Osteoblast (primary cell): ENCODE measurements around the gene TRABD2A. TPM values are rescaled to one million over a fixed set of nuclear protein-coding genes. Genes with fewer than 3 reads are reported as not detected.

Source experiments
- DNase-seq: peaks from one replicate; pipeline ENCODE4 v3.0.0; 2011; ENCODE audit warnings: low spot score, mixed read lengths; ENCODE audit not compliant: insufficient read length; ENCODE audit errors: missing footprints
- H2AFZ ChIP-seq: 2 replicates; pipeline ENCODE4 v1.6.0; 2011; ENCODE audit warnings: mild to moderate bottlenecking, low read length
- H3K27ac ChIP-seq: 2 replicates; pipeline ENCODE4 v1.5.1; 2011; ENCODE audit warnings: mild to moderate bottlenecking, low read depth, low read length, moderate library complexity
- H3K27me3 ChIP-seq: 2 replicates; pipeline ENCODE4 v1.6.0; 2012; ENCODE audit warnings: mild to moderate bottlenecking, control low read depth, inconsistent platforms, low read length, moderate library complexity; ENCODE audit not compliant: insufficient read depth
- H3K36me3 ChIP-seq: 2 replicates; pipeline ENCODE4 v1.5.1; 2011; ENCODE audit warnings: mild to moderate bottlenecking, low read length, control low read depth, moderate library complexity; ENCODE audit not compliant: insufficient read depth
- H3K4me1 ChIP-seq: 2 replicates; pipeline ENCODE4 v1.5.1; 2011; ENCODE audit warnings: mild to moderate bottlenecking, low read length, control low read depth, moderate library complexity; ENCODE audit not compliant: insufficient read depth
- H3K4me2 ChIP-seq: 2 replicates; pipeline ENCODE4 v1.6.0; 2011; ENCODE audit warnings: mild to moderate bottlenecking, low read length; ENCODE audit not compliant: insufficient read depth
- H3K4me3 ChIP-seq: fragments of 200-600 bp; sonication (generic); 3 replicates; pipeline ENCODE4 v1.5.1; 2012; ENCODE audit warnings: mild to moderate bottlenecking, low read length, inconsistent platforms; ENCODE audit not compliant: insufficient read depth
- H3K79me2 ChIP-seq: 2 replicates; pipeline ENCODE4 v1.6.0; 2012; ENCODE audit warnings: mild to moderate bottlenecking, low read length, control low read depth, inconsistent platforms; ENCODE audit not compliant: insufficient read depth
- H3K9me3 ChIP-seq: 2 replicates; pipeline ENCODE4 v1.5.1; 2011; ENCODE audit warnings: low read depth, low read length, control low read depth
- H4K20me1 ChIP-seq: 2 replicates; pipeline ENCODE4 v1.6.0; 2012; ENCODE audit warnings: mild to moderate bottlenecking, low read length, control low read depth; ENCODE audit not compliant: insufficient read depth
- total RNA-seq: library from RNA; depleted of rRNA; stranded (reverse); fragments of >200 nt; gene quantifications from 2 replicates; pipeline ENCODE4 v1.2.3, GENCODE V29; 2012
- TF ChIP-seq, protein P1 (sequence below): IDR thresholded peaks from 2 replicates; pipeline ENCODE4 v1.5.1; 2011; ENCODE audit warnings: mild to moderate bottlenecking, low read depth, low read length, moderate library complexity; ENCODE audit errors: extremely low read depth

The TRABD2A gene
- total RNA-seq, 1 donor = 2.9 TPM

DNA sequence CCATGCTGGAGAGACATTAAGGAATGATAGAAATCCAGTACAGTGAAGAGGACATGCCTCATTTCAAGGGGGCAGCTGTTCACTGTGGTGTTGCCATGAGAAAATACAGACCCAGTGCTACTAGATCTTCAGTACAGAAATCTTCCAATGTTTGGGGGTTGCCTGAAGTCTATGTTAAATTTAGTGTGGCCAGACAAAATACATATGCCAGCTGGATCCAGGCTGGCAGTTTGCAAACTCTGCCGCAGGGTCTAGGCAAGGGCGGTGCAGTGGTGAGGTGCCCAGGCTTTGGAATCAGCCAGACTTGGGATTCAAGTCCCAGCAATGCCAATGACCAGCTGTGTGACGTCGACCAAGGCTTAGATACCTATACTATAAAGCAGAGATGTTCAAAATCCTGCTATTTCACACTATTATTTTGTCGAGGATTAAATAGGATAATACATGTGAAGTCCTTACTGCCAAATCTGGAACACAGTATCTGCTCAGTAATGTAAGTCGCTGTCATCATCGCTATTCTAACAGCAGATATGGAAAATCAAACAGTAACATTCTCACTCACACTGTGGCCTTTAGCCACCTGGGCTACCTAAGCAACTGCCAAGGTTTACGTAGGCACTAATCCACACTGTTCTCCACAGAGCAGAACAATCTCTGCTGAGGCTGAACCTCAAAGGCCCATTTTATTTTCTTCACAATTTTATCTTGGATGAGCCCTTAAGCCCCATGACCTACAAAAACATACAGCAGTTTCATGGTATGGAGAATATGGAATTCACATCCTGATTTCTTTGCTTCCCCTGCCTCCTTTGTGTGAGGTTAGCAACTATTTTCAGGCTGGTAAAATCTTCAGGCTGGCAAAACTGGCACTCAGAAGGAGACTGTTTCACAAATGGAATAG, 18.7 kb upstream of the TRABD2A start:
- TF ChIP-seq, protein P1, sequence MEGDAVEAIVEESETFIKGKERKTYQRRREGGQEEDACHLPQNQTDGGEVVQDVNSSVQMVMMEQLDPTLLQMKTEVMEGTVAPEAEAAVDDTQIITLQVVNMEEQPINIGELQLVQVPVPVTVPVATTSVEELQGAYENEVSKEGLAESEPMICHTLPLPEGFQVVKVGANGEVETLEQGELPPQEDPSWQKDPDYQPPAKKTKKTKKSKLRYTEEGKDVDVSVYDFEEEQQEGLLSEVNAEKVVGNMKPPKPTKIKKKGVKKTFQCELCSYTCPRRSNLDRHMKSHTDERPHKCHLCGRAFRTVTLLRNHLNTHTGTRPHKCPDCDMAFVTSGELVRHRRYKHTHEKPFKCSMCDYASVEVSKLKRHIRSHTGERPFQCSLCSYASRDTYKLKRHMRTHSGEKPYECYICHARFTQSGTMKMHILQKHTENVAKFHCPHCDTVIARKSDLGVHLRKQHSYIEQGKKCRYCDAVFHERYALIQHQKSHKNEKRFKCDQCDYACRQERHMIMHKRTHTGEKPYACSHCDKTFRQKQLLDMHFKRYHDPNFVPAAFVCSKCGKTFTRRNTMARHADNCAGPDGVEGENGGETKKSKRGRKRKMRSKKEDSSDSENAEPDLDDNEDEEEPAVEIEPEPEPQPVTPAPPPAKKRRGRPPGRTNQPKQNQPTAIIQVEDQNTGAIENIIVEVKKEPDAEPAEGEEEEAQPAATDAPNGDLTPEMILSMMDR = no peak
- H2AFZ ChIP-seq = no peak overlapping the region
- H3K4me2 ChIP-seq = no peak overlapping the region
- no peaks in the 10 kb centered on the region for H4K20me1 ChIP-seq
- H3K79me2 ChIP-seq = no peaks in the 10 kb centered on the region
- no peak overlapping the region for H3K4me3 ChIP-seq
- H3K36me3 ChIP-seq = no peaks in the 10 kb centered on the region
- H3K27ac ChIP-seq = no peak overlapping the region
- H3K9me3 ChIP-seq = no peaks in the 10 kb centered on the region
- peaks cover 58% of the 10 kb centered on the region for H3K4me1 ChIP-seq
- DNase-seq = no peak
- no peaks in the 10 kb centered on the region for H3K27me3 ChIP-seq

DNA sequence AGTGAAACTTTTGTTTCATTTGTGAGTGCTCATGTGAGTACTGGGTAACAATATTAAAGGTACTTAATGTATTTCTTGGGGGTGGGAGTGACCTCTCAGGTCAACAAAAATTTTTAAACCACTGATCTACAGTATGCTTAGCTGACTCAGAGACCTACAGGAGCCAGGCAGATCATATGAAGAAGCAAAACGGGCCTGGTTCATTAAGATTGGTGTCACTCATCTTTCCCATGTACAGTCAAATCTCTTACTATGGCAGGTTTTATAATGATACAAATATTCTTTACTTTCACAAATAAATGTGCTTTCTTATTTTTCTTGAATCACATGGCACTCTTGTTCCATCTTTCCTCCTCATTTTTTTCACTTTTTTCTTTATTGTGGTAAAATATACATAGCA, 16.9 kb upstream of the TRABD2A start:
- Histone ChIP-seq H3K9me3 (no peaks in the 10 kb centered on the region), H3K36me3 (no peaks in the 10 kb centered on the region), H3K4me3 (no peak overlapping the region), H2AFZ (no peak overlapping the region), H3K4me1 (peaks cover 63% of the 10 kb centered on the region), H3K27me3 (no peaks in the 10 kb centered on the region), H3K79me2 (no peaks in the 10 kb centered on the region), H3K4me2 (peak overlapping the region; percentile 54), H4K20me1 (no peaks in the 10 kb centered on the region), H3K27ac (peak overlapping the region; percentile 74)
- TF ChIP-seq, protein P1 = no peak
- peak; percentile 17 for DNase-seq

DNA sequence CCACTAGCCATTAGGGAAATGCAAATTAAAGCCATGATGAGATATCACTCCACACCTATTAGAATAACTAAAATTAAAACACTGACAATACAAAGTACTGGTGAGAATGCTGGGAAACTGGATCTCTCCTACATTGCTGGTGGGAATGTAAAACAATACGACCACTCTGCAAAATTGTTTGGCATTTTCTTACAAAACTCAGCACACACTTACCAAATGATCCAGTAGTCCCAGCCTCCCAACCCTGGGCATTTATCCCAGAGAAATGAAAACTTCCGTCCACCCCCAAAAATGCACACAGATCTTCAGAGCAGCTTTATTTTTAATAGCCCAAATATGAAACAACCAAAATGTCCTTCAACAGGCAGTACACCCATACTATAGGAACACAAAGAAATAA, 15.7 kb upstream of the TRABD2A start:
- Histone ChIP-seq H2AFZ (no peak overlapping the region), H3K36me3 (no peaks in the 10 kb centered on the region), H3K27me3 (no peaks in the 10 kb centered on the region), H3K4me3 (no peak overlapping the region), H3K4me2 (peak overlapping the region; percentile 2), H4K20me1 (no peaks in the 10 kb centered on the region), H3K4me1 (peaks cover 57% of the 10 kb centered on the region), H3K79me2 (no peaks in the 10 kb centered on the region), H3K9me3 (no peaks in the 10 kb centered on the region), H3K27ac (peak overlapping the region; percentile 74)
- TF ChIP-seq, protein P1 = no peak
- DNase-seq = no peak

DNA sequence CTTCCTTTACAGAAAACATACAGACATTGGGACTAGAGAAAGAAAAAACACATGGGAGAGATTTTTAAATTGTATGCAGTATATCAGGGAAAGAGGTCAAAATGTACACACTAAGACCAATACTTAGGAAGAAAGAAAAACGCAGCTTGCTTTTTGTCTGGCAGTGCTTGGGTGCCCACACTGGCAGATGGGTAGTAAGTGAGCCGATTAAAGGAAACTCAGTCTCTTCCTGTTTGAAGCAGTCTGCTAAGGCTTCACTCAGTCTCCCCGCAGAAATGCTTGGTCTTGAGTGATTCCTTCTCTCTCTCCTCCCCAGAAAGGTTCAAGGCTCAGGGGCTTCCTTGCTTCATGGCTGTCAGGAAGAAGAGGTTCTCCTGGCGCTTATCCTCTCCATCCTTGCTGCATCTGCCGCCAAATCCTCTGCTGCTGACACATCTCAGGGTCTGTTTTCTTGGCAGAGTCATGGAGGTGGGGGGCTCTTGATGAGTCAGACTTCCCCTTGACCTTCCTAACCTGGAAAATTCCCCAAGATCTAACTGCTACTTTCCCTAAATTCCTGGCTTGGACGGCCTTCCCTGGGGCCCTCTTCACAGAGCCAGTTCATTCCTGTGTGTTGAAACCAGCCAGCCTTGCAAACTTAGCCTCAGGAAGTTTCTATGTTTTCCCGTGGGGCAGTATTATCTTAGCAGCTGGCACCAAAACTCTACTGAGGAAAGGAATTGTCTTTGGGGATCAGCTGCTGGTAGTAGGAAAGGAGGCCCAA, 14.1 kb upstream of the TRABD2A start:
- TF ChIP-seq, protein P1 = no peak
- DNase-seq = peak; percentile 48
- Histone ChIP-seq H3K27ac (peak overlapping the region; percentile 77), H3K4me1 (peaks cover 52% of the 10 kb centered on the region), H3K4me3 (peak overlapping the region; percentile 23), H3K36me3 (no peaks in the 10 kb centered on the region), H2AFZ (peak overlapping the region; percentile 70), H3K4me2 (peak overlapping the region; percentile 65), H3K27me3 (no peaks in the 10 kb centered on the region), H4K20me1 (no peaks in the 10 kb centered on the region), H3K79me2 (no peaks in the 10 kb centered on the region), H3K9me3 (no peaks in the 10 kb centered on the region)
